Iris pigment epithelial cell (primary cell): ENCODE results near the gene COA4.

ENCODE experiments used
- DNase-seq: peaks from one replicate; pipeline ENCODE4 v3.0.0-alpha.2; 2011; ENCODE audit warnings: low read depth

COA4 gene

GRCh38 chr11:73862986-73863385 lies 13.7 kb downstream of the COA4 start:
- no peak for DNase-seq

GRCh38 chr11:73860202-73860601 lies 16.4 kb downstream of the COA4 start:
- no peak for DNase-seq

DNA sequence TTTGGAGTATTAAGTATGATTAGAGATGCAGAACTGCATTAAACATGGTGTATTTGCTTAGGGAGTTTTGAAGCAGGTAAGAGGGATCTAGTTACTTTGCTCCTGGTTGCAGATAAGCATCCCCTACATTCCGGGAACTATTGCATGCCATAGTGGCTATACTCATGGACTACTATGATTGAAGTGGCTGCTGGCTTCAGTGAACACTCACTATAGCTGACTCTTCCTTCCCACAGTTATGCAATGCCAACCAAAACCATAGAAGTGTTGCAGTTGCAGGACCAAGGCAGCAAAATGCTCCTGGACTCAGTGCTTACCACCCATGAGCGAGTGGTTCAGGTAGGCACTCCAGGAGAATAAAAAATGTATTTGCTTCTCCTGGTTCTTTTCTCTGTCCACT lies 17.0 kb downstream of the COA4 start:
- peak; percentile 25 for DNase-seq

DNA sequence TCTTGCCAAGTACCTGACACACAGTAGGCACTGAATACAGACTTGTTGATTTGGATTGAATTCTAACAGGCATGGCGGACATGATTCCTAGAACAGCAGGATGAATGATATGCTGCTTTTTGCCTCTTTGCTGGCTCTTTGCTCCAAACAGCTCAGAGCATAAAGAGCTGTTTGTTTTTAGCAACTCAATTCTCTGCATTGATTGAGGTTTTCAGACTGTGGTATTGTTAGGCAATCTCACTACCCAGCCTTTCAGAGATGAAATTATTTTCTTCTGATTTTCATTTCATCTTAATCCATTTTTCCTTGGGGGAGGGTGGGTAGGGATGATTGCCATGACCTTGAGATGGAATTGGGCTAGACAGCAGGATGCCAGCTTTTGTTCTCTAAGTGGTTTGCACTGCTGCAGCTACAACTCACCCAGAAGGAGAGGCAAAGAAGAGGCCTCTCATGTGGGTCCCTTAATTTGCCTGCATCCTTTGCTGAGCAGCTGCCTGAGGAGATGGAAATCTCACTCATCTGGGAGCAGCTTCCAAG lies 20.5 kb downstream of the COA4 start:
- peak; percentile 7 for DNase-seq

- DNase-seq = peak; percentile 66
Measured at GRCh38 chr11:73854680-73855079, 22.0 kb downstream of the COA4 start.

GRCh38 chr11:73852049-73852448 lies 24.6 kb downstream of the COA4 start:
- DNase-seq = no peak

DNA sequence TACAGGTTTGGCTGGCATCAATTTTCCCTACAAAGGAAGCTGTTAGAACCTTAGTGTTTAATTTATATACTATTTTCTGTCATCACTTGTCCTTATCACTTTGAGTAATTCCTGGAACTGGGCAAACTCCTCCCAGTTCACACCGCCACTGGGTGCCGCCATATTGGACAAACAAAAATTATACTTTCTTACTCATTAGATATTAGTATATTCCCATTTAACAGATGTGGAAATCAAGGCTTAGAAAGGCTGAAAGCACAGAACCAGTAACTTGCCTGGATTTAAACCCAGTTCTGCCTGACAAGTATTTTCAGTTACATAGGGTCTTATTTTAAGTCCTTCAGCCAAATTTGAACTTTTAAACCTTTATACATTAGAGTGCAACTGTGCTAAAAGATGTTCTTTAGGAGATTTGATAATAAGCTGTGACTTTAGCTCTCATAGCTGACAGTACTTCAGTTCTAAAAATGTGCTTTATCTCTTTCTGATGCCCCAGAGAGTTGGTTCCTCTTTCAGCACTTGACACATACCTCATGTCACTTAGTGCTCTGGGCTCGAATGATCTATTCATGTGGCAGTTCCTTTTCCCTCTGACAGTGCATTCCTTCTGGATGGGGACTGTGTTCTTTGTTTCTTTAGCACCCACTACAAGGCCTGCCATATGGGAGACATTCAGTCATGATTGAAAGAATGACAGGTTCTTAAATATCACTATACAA lies 25.4 kb downstream of the COA4 start:
- no peak for DNase-seq

DNA sequence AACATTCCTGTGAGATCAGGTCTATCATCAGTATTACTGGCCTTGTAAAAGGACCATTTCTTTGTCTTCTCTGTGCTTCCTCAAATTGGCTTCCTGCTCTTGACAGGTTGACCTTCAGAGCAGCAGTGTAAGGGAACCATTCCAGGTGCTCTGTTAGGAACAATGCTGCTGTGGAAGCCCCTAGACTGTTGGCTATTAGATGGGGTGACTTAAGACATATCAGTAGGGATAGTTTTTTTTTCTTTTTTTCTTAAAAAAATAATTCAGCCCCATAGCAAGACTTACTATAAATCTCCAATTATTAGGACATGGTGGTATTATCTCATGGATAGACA lies 37.6 kb downstream of the COA4 start:
- no peak for DNase-seq

GRCh38 chr11:73838443-73839122 lies 38.1 kb downstream of the COA4 start:
- peak; percentile 68 for DNase-seq

DNA sequence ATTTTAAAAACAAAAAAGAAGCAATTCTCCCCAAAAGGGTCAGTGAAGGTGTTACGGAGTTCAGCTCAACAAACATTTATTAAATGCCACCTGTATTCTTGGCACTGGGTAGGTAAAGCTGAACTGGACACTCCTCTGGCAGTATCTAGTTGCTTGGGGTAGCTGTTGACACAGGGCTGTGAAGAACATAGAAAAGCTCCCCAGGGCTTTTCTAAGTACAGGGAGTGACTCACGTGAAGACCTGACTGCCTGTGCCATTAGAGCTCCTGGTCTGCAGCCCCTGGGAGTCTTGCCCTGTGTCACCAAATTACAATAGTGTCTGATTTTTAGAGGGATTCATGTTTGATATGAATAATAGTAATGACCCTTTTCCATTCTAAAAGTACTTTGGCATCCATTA lies 43.6 kb downstream of the COA4 start:
- no peak for DNase-seq

DNA sequence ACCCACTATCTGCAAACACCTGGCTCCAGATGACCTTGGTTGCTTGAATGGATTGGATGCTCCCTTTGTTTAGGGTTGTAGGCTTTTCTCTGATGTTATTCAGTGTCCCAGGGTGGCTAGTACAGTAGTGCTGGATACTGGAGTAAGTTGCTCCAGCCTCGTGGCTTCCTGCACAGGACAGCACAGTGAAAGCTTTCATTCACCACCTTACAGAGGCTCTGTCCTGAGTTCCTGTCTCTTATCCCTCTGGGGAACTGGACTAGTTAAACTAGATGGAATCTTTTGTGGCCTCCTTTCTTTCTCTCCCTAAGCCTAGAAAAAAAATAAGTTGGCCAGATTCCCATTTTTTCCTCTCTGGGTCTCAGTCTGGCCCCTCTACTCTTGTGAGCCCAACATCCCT lies 46.4 kb downstream of the COA4 start:
- DNase-seq = no peak
